ENCODE measurements around the gene CLDN34.

The CLDN34 gene

GRCh38 chrX:9966775-9967408, at the start of gene CLDN34:
CLDN34 (plus strand) TSS chrX:9967358; CDS start chrX:9967358, 0 bp downstream.
- DNase-seq: no peak

DNA sequence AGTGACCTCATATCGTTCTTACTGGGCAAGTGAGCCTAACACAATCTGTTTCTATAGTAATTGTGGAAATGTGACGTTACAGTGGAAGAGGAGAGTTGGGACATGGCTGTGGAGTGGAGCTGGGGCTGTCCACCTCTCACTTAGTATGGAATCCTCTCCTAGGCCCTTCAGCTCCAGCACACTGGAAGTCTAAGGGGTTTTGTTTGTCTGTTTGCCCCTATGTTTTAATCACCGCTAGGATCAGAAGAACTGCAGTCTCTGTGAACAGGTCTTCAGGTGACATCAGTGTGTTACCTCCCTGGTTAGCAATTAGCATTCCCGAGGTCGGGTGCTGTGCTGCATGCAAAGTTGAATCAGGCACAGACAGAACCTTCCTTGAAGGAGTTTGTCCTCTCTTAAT, 49.3 kb upstream of the CLDN34 start:
- DNase-seq: no peak

DNA sequence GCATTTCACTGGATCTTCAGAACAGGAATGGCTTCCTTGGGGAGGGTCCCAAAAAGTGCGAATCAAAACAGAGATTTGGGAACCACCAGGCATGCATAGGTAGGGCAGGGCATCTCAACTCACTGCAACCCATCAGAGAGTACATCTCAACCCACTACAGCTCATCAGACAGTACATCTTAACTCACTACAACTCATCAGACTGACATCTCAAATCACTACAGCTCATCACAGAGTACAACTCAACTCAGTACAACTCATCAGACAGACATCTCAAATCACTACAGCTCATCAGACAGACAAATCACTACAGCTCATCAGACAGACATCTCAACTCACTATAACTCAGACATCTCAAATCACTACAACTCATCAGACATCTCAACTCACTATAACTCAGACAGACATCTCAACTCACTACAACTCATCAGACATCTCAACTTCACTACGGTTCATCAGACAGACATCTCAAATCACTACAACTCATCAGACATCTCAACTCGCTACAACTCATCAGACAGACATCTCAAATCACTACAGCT, 47.5 kb upstream of the CLDN34 start:
- no peak for DNase-seq

DNA sequence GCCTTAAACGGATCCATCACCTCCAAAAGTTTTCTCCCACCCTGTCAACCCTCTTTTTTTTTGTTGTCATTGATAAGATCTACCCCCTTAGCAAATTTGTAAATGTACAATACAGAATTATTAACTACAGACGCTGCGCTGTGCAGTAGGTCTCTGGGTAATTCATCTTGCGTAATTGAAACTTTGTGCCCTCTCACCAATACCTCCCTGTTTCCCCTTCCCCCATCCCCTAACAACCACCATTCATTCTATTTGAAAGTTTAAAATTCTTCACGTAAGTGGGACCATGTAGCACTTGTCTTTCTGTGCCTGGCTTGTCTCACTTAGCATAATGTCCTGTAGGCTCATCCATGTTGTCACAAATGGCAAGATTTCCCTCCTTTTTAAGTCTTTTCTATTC, 45.8 kb upstream of the CLDN34 start:
- DNase-seq: no peak

DNA sequence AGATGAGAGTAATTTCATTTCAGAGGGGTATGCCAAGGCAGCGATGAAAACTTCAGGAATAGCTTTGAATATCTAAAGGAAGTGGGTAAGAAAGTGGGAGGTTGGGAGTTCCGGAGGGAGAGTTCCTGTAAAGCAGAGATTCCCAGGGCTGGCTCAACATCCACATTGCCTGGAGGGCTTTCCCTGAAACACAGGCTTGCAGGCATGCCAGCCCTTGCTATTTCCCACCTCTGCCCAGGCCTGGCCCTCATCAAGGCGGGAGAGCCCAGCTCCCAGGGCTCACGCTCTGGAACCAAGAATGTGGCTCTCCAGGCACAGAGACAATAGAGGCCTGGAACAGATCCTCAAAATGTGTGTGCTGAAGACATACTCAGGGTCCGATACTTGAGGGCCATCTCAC, 43.8 kb upstream of the CLDN34 start:
- no peak for DNase-seq

GRCh38 chrX:9926002-9926401, 41.2 kb upstream of the CLDN34 start:
- DNase-seq: no peak

DNA sequence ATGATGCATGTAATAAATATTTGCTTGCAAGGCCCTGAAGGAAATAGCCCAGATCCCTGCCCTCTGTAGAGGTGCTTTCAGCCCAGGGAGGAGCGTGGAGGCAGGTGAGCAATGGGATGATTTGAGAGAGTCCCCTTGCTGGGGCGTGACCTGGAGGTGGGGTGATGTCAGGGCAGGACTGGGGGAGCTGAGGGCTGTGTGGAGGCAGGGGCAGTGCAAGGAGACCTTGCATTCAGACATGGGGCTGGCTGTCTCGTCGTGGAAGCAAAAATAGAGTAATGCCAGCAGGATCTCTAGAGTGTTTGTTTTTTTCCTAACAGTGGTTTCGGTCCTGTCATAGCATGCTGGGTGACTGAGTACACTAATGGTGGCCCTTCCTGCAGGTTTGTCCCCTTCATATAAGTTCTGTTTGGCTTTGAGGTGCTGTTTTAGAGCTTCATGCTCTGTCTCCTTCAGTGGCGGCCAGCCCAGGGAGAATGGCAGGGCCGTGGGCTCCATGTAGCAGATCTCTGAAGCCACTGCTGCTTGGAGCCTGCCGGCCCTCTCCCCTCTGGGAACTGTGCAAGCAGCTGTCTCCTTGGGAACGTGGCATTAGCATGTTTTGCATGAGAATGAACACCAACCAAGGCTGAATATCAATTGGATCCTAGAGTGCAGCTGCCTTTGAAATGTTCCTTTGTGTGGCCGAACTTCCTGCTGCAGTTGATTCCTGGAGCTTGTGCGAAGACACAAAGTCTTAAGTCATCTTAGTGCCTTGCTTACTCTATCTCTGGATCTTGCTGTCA, 39.3 kb upstream of the CLDN34 start:
- DNase-seq: no peak

DNA sequence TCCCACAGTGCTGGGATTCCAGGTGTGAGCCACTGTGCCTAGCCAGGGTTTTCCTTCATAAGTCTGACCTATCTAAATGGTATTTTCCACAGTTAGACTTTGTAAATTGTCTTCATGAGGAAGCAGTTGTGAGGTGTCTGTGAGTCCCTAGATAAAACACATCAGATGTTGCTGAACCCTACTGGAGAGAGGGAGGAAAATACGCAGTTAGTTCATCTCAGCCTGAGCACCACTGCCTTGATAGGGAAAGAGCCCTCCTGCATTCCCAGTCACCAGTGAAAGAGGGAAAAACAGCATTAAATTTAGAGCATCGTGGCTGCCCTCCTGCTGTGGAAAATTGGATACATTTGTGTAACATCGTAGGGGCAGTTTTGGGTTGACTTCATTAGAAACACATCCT, 31.7 kb upstream of the CLDN34 start:
- DNase-seq: no peak

GRCh38 chrX:9937761-9938160, 29.4 kb upstream of the CLDN34 start:
- no peak for DNase-seq

DNA sequence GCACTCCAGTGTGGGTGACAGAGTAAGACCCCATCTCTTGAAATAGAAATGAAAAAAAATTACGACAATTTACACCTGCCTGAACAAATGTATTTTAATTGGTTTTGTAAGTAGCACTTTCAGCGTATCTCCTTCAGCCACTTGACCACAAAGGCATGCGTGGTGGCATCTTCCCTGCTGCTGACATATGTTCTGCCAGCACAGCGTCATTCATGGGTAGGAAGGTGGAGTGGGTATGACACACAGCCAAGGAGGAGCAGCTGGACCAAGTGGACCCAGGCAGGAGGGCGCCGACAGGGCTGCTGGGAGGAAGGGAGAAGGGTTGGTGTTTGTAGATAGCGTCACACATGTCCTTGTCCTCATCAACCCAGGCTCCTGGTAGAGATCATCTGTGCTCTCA, 28.6 kb upstream of the CLDN34 start:
- no peak for DNase-seq

DNA sequence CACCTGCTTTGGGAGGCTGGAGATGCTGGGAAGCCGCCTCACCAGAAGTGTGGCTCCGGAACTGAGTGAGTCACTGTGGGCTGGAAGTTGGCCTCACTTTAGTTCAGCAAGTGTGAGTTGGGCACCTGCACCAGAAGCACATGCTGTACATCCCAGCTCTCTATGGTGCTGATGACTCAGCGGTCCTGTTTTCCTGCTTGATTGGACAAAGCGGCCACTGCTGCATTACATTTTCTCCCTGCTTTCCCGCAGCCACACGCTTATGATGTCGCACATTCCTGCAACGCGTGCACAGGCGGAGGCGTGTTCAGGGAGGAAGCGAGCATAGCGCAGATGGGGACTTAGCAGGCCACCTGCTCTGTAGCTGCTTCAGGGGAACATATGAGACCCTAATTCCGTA, 26.7 kb upstream of the CLDN34 start:
- DNase-seq: no peak

DNA sequence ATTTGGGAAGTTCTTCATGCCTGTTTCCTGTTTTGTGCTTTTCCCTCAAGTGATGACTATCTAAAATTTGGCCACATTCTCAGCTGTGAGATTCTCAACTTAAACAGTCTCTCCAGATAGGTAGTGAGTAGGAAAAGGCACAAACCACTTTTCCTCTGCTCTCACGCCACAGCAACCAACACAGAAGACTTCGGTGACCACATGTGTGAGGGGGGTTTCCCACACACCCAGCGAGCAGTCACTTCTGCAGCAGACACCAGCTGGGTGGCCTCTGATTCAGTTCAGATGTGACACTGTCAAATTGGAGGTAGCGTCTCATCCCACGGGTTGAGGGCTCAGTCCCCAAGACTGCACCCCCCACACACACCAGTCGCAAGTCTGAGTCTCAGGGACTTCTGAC, 25.1 kb upstream of the CLDN34 start:
- DNase-seq: no peak

DNA sequence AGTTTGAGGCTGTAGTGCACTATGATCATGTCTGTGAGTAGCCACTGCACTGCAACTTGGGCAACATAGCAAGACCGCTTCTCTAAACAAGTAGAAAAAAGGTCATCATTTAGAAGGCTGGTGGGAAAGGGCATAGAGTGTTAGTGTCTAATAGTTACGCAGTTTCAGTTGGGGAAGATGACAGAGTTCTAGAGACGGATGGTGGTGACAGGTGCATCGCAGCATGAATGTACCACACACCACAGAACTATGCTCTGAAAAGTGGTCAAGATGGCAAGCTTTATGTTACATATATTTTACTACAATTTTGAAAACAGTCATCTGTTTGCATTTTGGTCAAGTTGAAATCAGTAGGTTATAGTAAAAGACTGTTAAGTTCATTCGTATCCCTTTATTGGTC, 23.7 kb upstream of the CLDN34 start:
- DNase-seq: no peak

- DNase-seq: no peak
Observed at GRCh38 chrX:9947131-9947794, 19.9 kb upstream of the CLDN34 start.

DNA sequence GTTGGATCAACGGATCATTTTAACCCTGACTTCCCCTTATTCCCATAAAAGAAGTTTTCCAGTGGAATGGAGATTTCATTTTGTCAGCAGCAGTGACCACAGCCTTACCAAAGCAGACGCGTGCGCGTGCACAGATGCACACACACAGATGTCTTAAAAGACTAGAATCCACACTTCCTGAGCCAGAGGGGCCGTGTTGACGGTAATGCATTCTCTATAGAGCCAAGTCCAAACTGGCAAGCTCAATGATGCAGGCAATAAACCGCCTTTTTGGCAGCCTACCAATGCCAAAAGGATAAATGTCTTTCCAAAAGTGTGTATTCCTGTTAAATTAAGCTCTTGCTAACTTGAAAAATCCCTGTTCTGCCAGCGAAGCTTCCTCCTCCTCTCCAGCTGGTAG, 18.8 kb upstream of the CLDN34 start:
- peak; percentile 1 for DNase-seq

DNA sequence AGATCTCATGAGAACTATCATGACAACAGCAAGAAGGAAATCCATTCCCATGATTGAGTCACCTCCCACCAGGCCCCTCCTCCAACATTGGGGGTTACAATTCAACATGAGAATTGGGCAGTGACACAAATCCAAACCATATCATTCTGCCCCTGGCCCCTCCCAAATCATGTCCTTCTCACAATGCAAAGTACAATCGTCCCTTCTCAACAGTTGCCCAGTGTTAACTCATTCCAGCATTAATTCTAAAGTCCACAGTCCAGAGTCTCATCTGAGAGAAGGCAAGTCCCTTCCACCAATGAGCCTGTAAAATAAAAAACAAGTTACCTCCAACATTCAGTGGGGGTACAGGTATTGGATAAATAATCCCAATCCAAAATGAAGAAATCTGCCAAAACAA, 14.9 kb upstream of the CLDN34 start:
- no peak for DNase-seq

DNA sequence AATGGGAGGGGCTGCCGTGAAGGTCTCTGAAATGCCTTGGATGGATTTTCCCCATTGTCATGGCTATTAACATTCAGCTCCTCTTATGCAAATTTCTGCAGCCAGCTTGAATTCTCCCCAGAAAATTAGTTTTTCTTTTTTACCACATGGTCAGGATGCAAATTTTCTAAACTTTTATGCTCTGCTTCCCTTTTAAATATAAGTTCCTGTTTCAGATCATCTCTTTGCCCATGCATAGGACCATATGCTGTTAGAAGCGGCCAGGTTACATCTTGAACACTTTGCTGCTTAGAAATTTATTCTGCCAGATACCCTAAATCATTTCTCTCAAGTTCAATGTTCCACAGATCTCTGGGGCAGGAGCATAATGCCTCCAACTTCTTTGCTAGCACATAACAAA, 13.8 kb upstream of the CLDN34 start:
- no peak for DNase-seq

- DNase-seq: no peak
Observed at GRCh38 chrX:9955506-9955905, 11.7 kb upstream of the CLDN34 start.

GRCh38 chrX:9957743-9958142, 9.4 kb upstream of the CLDN34 start:
- DNase-seq: no peak

DNA sequence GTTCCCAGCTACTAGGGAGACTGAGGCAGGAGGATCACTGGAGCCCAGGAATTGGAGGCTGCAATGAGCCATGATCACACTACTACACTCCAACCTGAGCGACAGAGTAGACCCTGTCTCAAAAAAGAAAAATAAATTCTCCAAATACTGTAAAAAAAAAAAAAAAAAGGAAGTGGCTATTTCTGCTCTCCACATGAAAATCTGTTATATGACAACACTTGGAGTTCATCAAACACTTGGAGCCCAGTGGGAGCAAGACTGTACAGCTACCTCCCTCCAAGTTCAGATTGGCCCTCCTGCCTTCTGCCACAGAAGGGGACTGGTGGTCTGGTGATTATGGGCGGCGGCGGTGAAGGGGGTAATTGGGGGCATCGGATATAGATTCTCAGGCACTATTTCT, 9.0 kb upstream of the CLDN34 start:
- DNase-seq: no peak

DNA sequence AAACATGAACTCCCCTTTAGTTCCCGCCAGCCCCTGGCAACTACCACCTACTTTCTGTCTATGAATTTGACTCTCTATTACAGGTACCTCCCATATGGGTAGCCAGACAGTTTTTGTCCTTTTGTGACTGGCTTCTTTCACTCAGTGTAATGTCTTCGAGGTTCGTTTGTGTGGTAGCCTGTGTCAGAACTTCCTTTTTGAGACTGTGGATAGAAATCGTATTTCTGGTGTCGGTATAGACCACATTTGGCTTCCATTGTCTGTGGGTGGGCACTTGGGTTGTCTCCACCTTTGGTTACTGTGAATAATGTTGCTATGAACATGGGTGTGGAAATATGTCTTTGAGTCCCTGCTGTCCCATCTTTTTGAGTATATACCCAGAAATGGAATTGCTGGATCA, 5.4 kb upstream of the CLDN34 start:
- no peak for DNase-seq

DNA sequence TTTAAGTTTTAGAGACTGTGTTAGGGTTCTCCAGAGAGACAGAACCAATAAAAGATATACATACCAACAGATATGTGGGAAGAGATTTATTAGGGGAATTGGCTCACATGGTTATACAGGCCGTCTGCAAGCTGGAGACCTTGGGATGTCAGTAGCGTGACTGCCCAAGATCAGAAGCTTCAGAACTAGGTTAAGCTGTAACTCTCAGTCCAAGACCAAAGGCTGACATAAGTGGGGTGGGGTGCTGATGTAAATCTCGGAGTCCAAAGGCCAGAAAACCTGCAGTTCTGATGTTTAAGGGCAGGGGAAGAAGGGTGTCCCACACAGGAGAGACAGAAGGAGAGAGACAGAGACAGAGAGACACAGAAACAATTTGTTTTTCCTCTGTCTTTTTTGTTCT, 10.5 kb downstream of the CLDN34 start:
- DNase-seq: no peak

- no peak for DNase-seq
Observed at GRCh38 chrX:9980401-9980800, 13.2 kb downstream of the CLDN34 start.

GRCh38 chrX:9980927-9981326, 13.8 kb downstream of the CLDN34 start:
- no peak for DNase-seq
